GM18909 (cell line): ENCODE results near the gene SLC7A5.
"Not testable (repeated sequence)": the region's sequence is repeated elsewhere in the genome, so short reads cannot be mapped to it uniquely, and the experiment has no call there.

ENCODE experiments used
- ATAC-seq: cut with Tn5 transposase; IDR thresholded peaks from one replicate; pipeline ENCODE4 v1.9.1; 2021; ENCODE audit warnings: mild to moderate bottlenecking; ENCODE audit not compliant: unreplicated experiment, poor library complexity

Gene SLC7A5

DNA sequence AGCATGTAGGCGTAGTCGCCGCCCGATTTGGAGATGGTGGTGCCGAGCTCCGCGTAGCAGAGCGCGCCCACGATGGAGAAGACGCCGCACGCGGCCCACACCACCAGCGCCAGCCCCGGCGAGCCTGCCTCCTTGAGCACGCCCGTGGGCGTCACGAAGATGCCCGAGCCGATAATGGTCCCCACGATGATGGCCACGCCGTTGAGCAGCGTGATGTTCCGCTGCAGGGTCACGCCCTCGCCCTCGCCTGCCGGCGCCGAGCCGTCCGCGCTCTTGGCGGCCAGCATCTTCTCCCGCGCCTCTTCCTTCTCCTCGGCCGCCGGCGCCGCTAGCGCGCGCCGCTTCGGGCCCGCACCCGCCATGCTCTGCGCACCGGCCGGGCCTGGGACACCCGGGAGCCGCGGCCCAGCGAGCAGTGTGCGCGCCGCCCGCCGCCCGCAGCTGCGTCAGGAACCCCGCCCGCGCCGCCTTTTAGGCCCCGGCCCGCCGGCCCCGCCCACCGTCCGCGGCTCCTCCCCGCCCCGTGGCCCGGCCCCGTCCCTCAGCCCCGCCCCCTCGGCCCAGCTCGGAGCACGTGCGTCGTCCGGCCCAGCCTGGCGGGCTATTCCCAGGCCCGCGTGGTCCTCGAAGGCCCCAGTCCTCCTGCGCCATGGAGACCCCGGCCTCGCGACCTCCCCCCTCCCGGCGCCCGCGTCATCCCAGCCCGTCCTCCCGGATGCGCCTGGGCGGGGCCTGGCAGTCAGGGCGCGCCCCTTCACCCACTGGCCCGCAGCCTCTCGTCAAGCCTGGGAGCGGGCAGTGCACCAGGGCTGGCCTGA lies at the start of gene SLC7A5:
SLC7A5 (minus strand) TSS at position 447 of the 818 bp plus-strand sequence; CDS start at position 362, 85 bp downstream.
- ATAC-seq, result peak; percentile 58

DNA sequence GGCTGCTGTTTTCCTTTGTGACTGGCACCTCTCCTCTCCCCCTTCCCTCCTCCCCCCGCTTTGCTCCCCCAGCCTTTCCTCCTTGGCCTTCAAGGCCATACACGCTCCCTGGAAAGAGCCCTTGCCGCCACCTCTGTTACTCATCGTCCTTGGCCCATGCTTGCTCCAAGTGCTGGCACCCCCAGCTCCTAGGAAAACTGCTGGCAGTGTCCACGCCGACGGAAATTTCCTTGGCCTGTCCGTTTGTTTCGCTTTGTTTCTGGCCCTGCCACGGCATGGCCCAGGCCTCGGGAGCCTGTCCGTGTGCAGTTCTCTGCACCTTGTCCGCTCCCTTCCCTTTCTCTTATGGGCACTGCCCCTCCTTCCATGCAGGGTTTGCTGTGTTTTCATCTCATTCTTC lies 49.0 kb upstream of the SLC7A5 start:
- ATAC-seq, result no peak

DNA sequence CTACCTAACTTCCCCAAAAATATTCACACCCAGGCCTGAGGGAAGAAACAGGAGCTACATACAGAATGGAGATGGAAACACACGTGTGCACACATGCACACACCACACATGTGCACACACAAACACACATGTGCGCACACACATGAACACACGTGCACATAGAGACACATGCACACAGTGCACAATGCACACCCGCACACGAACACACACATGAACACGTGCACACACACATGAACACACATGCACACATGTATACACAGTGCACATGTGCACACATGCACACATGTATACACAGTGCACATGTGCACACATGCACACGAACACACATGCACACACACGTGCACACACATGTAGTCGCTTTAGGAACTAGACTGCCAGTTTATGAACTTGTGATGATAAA lies 48.2 kb upstream of the SLC7A5 start:
- ATAC-seq, result no peak

DNA sequence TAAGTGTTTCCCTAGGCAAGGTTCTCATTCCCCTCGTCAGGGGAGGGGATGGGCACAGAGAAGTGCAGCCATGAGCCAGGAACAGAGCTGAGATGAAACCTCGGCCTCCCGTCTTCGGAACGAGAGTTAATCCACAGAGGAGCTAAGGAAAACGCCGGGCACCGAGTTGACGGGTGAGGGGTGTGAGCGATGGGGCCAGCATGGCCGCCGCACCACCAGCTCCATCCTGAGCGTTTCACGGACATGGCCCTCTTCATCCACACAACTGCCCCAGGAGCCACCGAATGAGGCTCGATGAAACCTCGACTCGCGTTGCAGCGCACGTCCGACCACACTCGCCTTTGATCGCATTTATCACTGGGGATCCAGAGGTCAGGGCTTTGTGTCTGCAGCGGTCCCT lies 45.5 kb upstream of the SLC7A5 start:
- ATAC-seq, result no peak

DNA sequence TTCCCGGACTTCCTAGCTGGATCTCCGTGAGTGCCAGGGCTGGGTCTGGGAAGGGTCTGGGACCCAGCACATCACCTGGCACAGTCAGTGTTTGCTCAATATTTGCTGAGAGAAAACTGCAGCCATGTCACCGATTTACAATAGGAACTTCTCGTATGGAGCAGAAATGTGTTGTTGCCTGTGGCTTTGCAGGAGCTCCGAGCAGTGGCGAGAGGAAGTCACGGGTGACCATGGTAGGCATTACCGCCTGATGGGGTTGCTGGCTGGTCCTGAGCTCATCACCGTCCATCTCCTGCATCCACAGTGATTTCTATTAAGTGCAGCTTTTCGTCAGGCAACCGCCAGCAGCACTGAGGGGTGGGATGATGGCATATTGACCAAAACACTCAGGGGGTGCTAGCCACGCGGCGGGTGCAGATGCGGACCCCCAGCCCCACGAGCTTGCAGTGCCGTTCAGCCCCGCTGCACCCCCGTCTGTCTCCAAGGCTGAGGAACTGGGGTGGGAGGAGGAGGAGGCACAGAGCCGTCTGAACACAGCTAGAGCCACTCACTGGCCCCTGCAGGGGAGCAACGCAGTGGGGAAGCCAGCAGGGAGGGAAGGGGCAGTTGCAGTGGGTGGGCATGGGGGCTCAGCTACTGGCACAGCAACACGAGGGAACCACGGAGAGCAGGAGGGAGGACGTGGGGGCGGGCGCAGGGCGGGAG lies 44.9 kb upstream of the SLC7A5 start:
- ATAC-seq, result not testable (repeated sequence)

DNA sequence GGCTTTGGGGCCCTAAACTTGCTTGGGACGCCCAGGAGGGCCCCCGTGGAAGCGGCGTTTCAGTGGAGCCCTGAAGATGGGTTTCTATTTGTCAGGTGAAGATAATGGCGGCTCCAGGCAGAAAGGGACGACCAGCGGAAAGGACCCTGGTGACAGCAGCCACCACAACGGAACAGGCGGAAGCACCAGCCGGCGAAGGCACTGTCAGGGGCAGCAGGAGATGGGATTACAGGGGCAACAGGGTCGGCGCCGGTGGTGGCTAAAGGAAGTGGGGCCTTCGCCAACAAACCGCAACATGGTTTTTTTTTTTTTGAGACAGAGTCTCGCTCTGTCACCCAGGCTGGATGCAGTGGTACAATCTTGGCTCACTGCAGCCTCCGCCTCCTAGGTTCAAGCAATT lies 43.4 kb upstream of the SLC7A5 start:
- not testable (repeated sequence) for ATAC-seq

DNA sequence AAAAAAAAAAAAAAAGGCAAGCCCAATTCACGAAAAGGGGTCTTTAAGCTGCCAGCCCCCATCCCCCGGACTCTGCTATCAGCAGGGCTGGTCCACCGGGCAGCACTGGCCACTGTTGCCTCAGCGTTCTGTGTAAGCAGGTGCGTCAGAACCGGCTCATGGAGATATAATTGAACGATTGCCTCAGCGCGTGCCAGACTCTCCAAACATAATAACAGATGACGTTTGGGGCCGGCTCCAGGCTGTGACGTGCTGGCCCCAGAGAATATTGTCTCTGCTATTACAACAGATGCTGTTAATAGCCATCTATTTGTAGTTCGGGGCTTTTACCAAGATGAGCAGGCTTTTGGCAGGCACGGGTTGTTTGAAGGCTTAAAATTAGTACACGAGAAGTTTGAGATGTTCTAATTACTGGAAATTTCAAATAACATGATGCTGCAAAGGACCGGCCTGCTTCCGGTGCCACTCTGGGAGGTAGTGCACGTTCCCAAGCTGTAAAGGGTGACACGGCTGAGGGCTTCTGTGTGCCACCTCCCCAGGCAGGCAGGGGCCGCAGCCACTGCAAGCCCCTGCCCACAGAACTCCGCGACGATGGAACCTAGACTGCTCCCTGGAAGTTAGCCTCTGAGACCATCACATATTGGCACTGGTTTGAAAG lies 41.9 kb upstream of the SLC7A5 start:
- not testable (repeated sequence) for ATAC-seq

DNA sequence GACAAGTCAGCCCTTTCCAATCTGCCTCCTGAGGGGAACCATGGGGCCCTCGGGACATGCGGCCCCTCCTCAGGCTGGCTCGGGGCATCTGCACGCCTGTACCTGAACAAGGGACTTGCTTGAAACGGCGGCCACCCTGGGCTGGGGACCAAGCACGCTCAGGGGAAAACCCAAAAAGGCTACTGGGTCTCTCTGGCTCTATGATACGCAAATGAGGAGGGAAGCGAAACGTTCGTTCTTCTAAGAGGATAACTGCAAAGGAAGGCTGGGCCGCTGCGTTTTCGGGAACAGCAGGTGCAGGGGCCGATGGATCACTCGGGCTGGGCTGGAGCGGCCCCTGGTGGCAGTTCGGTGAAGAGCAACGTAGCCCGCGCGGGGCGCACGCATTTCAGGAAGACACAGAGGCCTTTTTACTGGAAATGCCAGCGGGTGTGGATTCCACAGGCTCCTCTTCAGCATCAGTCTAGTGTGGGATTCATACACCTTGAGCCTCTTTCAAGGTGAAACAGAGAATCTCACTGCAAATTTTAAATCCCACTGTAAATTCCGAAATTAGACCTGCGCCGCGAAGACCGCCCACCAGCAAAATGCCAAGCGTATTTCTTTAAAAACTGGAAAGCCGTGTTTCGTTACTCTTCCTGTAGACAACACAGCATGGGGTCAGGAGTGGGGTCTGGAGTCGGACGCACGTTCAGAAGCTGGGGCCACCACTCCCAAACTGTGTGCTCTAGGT lies 40.1 kb upstream of the SLC7A5 start:
- ATAC-seq, result peak; percentile 78

DNA sequence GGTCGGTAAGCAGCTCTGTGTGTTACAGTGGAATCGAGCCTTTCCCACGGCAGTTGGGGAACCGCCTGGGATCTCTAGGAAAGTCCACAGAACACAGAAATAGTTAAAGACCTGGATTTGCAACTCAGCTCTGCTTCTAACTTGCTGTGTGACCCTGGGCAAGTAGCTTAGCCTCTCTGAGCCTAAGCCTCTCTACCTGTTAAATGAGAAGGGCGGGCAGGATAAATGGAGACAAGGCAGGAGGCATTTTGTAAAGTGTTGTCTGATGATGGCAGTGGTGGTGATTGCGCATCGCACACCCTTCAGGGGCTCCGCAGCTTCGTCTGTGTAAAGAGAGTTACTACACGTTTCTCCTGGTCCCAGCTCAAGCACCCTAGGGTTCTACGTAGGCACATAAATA lies 38.8 kb upstream of the SLC7A5 start:
- not testable (repeated sequence) for ATAC-seq

DNA sequence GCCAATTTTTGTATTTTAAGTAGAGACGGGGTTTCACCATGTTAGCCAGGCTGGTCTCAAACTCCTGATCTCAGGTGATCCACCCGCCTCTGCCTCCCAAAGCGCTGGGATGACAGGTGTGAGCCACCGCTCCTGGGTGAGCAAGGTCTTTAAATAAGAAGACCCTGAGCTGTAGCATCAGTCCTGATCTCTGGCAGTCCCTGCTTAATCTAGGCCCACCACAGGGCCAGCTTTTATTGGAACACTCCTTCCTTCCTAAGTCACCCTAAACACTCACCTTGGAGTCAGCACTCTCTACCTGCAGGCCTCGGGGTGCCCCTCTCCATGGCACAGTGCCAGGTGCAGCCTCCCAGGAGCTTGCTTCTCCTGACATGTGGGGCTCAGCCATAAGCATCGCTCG lies 36.2 kb upstream of the SLC7A5 start:
- not testable (repeated sequence) for ATAC-seq

DNA sequence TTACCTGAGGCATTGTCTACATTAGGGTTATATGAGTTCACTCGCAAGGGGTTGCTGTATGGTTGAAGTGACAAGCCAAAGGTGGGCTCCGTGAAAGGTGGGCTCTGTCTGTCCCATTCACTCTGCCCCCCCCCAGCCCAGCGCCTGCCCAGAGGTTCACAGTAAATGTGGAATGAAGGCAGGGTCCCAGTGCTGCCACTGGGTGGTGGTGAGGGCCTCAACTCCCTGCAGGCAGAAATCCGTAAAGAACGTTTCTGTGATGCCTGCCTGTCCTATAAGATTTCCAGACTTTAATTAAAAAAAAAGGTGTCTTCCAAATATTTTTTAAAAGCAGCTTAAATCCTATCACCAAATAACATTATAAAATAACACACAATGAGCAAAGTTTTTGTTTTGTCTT lies 35.7 kb upstream of the SLC7A5 start:
- ATAC-seq, result not testable (repeated sequence)

DNA sequence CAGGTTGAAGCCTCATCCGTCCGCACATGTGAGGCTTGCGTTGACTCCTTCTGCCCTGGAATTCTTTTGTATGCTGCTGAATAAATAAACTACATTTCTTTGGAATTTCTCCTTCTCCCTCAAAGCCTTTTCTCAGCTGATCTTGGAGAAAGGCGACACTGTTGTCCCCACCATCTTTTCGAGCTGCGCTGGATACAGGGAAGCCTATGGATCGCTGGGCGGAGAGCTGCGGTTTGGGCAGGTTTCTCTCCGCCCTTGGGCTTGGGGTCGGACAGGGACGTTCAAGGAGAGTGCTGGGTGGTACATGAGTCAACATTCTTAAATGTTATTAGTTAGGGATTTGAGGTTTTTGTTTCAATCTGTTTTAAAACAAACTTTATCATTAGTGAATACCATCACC lies 31.2 kb upstream of the SLC7A5 start:
- not testable (repeated sequence) for ATAC-seq

DNA sequence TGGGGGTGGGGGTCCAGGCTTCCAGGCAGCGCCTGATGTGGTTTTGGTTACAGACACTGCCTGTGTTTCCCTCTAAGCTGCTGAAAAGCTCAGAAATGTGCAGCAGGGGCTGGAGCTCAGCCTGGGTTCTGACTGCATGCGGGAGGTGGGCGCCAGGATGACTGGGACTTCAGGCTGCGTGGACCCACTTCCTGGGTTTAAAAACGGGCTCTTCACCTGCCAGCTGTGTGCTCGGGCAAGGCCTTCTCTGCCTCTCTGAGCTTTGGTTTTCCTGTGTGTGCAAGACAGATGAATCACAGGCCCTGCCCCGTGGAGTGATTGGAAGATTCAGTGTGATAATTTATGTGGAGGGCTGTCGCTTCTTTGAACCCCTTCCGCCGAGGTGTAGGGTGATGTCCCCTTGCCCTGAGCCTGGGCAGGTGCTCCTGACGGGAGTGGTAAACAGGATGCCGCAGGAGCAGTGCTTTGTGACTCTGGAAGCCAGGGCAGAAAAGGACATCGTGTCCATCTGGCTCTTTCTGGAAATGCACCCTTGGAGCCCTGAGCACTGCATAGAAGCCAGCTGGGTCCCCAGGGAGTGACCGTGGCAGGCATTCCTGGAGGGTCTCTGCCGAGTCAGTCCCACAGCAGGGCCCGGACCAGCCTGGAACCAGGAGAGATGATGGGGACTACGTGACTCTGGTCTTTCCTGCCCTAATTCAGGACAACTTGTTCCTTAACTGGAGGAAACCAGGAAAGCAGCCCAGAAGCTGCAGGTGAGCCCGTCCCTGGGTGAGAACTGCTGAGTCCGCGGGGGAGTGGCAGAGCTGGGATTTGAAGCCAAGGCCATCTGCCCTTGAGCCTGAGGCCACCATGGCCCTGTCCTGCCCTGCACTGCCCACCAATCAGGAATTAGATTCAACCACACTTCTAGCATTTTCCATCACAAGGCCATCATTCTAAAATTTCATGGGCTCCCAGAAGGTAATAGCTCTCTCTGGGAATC lies 28.5 kb upstream of the SLC7A5 start:
- ATAC-seq, result no peak

DNA sequence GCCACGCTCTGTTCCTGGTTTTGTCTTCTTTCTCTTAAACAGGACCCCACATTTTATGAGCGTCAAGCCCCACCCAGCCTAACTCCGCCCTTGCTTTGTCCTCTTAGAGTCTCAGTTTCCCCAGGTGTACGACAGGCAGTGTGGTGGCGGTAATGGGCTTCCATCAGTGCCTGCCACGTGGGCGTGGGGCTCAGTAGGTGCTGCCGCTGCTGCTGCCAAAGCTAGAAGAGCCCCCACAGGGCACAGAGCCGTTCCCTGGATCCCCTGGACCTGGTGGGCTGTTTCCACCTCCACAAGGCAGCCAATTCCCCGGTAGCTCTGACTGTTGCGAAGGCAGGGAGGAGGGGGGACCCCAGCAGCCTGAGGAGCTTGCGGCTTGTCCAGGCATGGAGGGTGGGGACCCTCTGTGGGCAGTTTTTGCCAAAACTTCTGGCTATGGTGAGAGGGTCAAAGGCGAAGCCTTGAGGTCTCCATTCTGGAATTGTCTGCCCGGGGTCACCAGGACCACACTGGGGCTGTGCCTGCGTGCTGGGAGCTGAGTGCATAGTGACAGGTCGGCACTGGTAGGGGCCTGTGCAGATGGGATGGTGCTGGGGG lies 27.7 kb upstream of the SLC7A5 start:
- ATAC-seq, result not testable (repeated sequence)

DNA sequence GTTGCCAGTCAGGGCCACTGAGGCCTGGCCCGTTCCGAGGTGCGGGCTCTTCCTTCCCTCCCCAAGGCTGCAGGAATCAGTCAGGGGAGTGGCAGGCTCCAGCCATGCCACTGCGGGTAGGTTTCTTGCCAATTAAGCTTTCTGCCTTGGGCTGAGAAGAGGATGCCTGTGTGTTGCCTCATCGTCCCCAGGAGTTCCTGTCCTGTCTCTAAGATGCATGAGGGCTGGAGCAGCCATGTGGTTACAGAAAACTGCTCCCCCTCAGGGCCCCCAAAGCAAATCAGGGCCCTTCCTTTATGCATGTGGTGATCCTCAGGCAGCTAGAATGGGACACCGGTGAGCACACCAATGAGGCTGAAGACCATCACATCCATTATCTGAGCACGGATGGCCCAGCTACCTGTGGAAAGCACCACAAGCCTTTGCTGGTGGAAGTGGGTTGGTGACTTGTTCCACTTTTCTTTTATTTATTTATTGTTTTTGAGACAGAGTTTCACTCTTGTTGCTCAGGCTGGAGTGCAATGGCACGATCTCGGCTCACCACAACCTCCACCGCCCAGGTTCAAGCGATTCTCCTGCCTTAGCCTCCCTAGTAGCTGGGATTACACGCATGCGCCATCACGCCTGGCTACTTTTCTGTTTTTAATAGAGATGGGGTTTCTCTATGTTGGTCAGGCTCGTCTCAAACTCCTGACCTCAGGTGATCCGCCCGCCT lies 27.0 kb upstream of the SLC7A5 start:
- ATAC-seq, result not testable (repeated sequence)

DNA sequence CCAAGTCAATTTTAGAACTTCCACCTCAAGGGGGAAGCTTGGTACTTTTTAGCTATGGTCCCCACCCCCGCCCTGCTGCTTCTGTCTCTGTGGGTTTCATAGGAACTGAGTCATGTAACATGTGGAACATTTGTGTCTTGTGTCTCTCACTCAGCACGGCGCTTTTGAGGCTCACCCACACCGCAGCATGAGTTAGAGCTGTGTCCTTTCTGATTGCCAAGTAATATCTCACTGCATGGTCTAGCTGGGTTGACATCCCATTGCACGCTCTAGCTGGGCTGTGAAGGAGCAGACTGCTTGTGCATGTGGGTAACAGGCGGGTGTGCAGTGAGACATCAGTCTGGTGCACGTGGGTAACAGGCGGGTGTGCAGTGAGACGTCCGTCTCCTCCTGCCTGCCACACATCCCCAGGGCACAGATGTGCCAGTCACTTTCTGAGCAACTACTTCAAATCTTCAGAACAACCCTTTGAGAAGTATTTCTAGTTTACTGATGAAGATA lies 26.4 kb upstream of the SLC7A5 start:
- peak; percentile 62 for ATAC-seq

DNA sequence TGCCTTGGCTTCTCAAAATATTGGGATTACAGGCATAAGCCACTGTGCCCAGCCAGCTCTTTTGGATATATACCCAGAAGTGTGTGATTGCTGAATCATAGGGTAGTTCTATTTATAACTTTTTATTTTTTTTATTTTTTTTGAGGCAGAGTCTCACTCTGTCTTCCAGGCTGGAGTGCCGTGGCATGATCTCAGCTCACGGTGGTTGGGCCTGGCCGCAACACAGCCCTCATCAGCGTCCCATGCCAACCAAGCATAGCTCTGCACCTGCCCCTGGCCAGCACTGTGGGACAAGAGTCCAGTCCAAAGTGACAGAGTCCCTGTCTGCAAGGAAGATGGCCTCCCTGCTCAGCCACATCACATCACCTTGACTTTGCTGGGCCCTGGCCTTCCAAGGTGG lies 24.7 kb upstream of the SLC7A5 start:
- not testable (repeated sequence) for ATAC-seq

DNA sequence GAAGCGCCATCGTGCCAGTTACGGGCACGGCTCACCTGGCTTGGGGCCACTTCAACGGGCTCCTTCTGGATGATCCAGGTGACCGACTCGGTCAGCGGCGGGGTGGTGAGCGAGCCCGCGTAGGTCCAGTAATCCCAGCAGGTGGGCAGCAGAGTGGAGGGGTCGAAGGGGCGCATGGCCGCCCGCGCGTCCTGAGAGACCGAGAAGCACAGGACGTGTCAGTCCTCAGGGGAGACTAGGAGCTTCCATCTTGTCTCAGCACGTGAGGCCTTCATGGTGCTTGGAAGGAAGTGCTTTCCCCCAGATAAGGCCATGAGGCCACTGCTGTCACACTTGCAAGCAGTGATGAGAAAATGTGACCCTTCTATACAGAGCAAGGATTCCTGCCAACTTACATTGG lies 22.5 kb upstream of the SLC7A5 start:
- no peak for ATAC-seq
